ENCODE measurements around the gene CAPZA2. TPM values are rescaled to one million over a fixed set of nuclear protein-coding genes. Genes with fewer than 3 reads are reported as not detected.
"Not testable (repeated sequence)": the region's sequence is repeated elsewhere in the genome, so short reads cannot be mapped to it uniquely, and the experiment has no call there.

The CAPZA2 gene
- total RNA-seq, 1 donor from 2014 or later = 195 TPM

DNA sequence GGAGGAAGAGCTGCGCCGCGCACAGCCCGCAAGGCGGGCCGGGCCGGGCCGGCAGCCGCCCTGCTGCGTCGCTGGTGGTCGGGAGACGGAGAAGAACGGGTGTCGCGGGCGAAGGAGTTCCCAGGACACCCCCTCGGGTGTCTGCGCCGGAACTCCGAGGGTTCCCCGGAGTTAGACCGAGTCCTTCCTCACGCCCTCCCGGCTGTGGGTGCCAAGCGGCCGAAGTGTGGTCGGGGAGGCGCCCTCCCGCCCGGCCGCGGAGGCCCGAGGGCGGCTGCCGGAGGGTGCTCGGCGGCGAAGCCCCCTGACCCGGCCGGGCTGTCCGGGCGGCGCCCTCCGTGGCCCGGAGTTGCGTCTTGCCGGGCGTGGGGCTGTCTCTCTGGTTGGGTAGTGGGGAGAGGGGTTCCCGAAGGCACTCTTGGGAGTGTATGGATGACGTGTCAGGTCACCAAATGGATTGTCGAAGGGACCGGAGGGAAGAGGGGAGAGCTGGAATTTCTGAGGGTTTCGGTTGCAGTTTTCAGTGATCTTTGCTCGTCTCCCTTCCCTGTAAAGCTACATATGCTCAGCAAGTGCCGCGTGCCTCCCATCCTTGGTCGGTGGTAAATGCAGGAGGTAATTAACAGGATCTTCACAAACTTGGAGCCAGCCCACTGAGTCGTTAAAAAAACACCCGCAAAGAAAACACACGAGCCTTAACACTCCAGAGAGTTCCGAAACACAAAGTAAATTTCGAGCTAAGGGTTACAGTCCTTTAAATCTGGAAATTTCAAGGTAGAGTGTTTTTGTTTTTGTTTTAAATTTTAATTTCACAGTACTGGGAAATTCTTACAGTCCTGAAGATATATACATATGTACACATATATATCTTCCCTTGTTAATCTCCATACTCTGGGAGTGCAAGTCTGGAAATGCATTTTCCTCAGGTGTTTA, 91.8 kb downstream of the CAPZA2 start:
- peaks cover 30% of the 10 kb centered on the region for H3K4me1 Mint-ChIP-seq (ENCODE audit: unreplicated experiment)
- DNase-seq (ENCODE audit: low spot score) = peak; percentile 56
- peak overlapping the region; percentile 99 for H3K4me3 Mint-ChIP-seq (ENCODE audit: unreplicated experiment)
- peaks cover 12% of the 10 kb centered on the region for H3K27me3 Mint-ChIP-seq (ENCODE audit: unreplicated experiment)
- no peaks in the 10 kb centered on the region for H3K9me3 Mint-ChIP-seq (ENCODE audit: unreplicated experiment)
- peaks cover 10% of the 10 kb centered on the region for H3K36me3 Mint-ChIP-seq (ENCODE audit: low read depth, unreplicated experiment)
- TF ChIP-seq, protein P1, sequence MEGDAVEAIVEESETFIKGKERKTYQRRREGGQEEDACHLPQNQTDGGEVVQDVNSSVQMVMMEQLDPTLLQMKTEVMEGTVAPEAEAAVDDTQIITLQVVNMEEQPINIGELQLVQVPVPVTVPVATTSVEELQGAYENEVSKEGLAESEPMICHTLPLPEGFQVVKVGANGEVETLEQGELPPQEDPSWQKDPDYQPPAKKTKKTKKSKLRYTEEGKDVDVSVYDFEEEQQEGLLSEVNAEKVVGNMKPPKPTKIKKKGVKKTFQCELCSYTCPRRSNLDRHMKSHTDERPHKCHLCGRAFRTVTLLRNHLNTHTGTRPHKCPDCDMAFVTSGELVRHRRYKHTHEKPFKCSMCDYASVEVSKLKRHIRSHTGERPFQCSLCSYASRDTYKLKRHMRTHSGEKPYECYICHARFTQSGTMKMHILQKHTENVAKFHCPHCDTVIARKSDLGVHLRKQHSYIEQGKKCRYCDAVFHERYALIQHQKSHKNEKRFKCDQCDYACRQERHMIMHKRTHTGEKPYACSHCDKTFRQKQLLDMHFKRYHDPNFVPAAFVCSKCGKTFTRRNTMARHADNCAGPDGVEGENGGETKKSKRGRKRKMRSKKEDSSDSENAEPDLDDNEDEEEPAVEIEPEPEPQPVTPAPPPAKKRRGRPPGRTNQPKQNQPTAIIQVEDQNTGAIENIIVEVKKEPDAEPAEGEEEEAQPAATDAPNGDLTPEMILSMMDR (IDR thresholded peaks at IDR 0.05; ENCODE audit: unreplicated experiment) = no peak
- peak overlapping the region; percentile 99 for H3K27ac Mint-ChIP-seq (ENCODE audit: unreplicated experiment)

DNA sequence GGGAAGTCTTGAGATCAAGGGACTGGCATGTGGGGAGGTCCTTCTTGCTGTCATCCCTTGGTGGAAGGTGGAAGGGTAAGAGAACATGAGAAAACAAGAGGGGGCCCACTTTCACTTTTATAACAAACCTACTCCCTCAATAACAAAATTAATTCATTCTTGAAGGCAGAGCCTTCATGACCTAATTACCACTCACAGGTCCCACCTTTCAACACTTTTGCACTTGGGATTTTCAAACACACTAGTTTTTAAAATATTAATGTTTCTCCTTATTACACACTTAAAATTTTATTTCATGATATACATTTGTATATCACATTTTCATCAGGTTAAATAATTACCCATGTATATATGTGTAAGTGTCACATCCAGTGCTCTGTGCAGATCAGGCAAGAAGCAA, 93.0 kb downstream of the CAPZA2 start:
- peak overlapping the region; percentile 99 for H3K27ac Mint-ChIP-seq (ENCODE audit: unreplicated experiment)
- H3K4me1 Mint-ChIP-seq (ENCODE audit: unreplicated experiment) = peaks cover 30% of the 10 kb centered on the region
- H3K9me3 Mint-ChIP-seq (ENCODE audit: unreplicated experiment) = no peaks in the 10 kb centered on the region
- peak overlapping the region; percentile 99 for H3K4me3 Mint-ChIP-seq (ENCODE audit: unreplicated experiment)
- peaks cover 9% of the 10 kb centered on the region for H3K36me3 Mint-ChIP-seq (ENCODE audit: low read depth, unreplicated experiment)
- DNase-seq (ENCODE audit: low spot score) = no peak
- TF ChIP-seq, protein P1 (IDR thresholded peaks at IDR 0.05; ENCODE audit: unreplicated experiment) = no peak
- peaks cover 12% of the 10 kb centered on the region for H3K27me3 Mint-ChIP-seq (ENCODE audit: unreplicated experiment)

DNA sequence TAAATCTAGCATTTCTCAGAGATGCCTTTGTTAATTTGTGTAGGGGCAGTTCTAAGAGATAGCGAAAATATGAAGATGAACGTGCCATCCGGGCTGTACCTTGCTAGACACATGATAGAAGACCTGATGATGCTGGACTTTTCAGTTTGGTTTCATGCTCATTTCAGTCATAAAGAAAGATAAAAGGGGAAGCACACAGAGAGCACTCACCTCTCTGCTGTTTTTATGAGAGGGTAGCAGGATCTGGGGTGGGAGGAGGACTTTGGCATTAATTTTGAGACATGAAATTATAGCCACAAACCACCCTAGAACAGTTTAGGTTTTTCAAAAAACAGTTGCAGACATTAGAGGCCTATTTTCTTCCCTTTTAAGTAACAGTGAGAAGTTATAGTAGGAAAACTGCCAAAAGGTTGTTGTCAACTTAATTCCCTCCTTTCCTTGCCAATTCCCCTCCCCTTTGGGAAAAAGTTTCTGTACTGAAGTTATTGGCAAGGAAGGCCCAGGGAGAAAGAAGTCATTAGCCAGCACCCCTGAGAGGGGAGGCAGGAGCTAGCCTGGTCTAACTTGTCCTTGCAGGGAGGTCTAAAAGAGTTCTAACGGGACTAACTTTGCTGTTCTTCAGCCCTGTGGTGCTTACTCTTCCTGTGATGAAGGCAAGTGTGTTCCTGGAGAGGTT, 93.6 kb downstream of the CAPZA2 start:
- no peak for DNase-seq (ENCODE audit: low spot score)
- H3K27me3 Mint-ChIP-seq (ENCODE audit: unreplicated experiment) = peaks cover 10% of the 10 kb centered on the region
- peak overlapping the region; percentile 99 for H3K4me3 Mint-ChIP-seq (ENCODE audit: unreplicated experiment)
- H3K9me3 Mint-ChIP-seq (ENCODE audit: unreplicated experiment) = no peaks in the 10 kb centered on the region
- peaks cover 4% of the 10 kb centered on the region for H3K36me3 Mint-ChIP-seq (ENCODE audit: low read depth, unreplicated experiment)
- TF ChIP-seq, protein P1 (IDR thresholded peaks at IDR 0.05; ENCODE audit: unreplicated experiment) = no peak
- peak overlapping the region; percentile 26 for H3K27ac Mint-ChIP-seq (ENCODE audit: unreplicated experiment)
- peaks cover 30% of the 10 kb centered on the region for H3K4me1 Mint-ChIP-seq (ENCODE audit: unreplicated experiment)

DNA sequence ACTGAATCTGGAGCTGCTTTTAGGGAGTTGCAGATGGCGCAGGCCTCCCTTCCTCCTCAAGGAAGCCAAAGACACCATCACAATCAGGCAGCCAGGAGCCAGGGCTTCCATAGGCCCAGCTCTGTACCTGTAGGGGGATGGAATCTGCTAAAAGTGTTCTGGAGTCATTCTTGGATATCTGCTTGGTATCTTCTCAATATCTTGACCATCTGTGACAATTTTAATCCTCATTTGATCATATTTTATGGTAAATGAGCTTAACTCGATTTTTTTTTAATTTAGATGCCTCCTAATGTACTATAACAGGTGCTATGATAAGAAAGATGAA, 94.1 kb downstream of the CAPZA2 start:
- TF ChIP-seq, protein P1 (IDR thresholded peaks at IDR 0.05; ENCODE audit: unreplicated experiment) = no peak
- H3K27me3 Mint-ChIP-seq (ENCODE audit: unreplicated experiment) = peaks cover 8% of the 10 kb centered on the region
- no peak overlapping the region for H3K27ac Mint-ChIP-seq (ENCODE audit: unreplicated experiment)
- H3K36me3 Mint-ChIP-seq (ENCODE audit: low read depth, unreplicated experiment) = peaks cover 2% of the 10 kb centered on the region
- DNase-seq (ENCODE audit: low spot score) = no peak
- peaks cover 30% of the 10 kb centered on the region for H3K4me1 Mint-ChIP-seq (ENCODE audit: unreplicated experiment)
- no peak overlapping the region for H3K4me3 Mint-ChIP-seq (ENCODE audit: unreplicated experiment)
- H3K9me3 Mint-ChIP-seq (ENCODE audit: unreplicated experiment) = no peaks in the 10 kb centered on the region

DNA sequence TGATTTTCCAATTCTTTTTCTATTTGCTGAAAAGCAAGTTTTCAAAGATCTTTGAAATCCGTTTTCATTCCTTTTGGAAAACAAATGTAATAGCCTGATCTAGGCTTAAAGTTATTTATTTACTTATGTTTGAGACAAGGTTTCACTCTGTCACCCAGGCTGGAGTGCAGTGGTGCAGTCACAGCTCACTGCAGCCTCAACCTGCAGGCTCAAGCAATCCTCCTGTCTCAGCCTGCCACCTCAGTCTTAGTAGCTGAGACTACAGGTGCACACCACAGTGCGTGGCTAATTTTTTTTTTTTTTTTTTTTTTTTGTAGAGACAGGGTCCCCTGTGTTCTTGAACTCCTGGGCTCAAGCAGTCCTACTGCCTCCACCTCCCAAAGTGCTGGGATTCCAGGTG, 95.5 kb downstream of the CAPZA2 start:
- no peaks in the 10 kb centered on the region for H3K9me3 Mint-ChIP-seq (ENCODE audit: unreplicated experiment)
- H3K36me3 Mint-ChIP-seq (ENCODE audit: low read depth, unreplicated experiment) = peaks cover 4% of the 10 kb centered on the region
- no peak for DNase-seq (ENCODE audit: low spot score)
- H3K4me1 Mint-ChIP-seq (ENCODE audit: unreplicated experiment) = peaks cover 26% of the 10 kb centered on the region
- no peak overlapping the region for H3K27ac Mint-ChIP-seq (ENCODE audit: unreplicated experiment)
- no peak overlapping the region for H3K4me3 Mint-ChIP-seq (ENCODE audit: unreplicated experiment)
- peaks cover 11% of the 10 kb centered on the region for H3K27me3 Mint-ChIP-seq (ENCODE audit: unreplicated experiment)
- TF ChIP-seq, protein P1 (IDR thresholded peaks at IDR 0.05; ENCODE audit: unreplicated experiment) = no peak

DNA sequence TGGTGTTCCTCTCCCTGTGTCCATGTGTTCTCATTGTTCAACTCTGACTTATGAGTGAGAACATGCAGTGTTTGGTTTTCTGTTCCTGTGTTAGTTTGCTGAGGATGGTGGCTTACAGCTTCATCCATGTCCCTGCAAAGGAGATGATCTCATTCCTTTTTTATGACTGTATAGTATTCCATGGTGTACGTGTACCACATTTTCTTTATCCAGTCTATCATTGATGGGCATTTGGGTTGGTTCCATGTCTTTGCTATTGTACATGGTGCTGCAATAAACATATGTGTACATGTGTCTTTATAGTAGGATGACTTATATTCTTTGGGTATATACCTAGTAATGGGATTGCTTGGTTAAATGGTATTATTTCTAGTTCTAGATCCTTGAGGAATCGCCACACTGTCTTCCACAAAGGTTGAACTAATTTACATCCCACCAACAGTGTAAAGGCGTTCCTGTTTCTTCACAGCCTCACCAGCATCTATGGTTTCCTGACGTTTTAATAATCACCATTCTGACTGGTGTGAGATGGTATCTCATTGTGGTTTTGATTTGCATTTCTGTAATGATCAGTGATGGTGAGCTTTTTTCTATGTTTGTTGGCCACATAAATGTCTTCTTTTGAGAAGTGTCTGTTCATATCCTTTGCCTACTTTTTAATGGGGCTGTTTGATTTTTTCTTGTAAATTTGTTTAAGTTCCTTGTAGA, 99.7 kb downstream of the CAPZA2 start:
- H3K36me3 Mint-ChIP-seq (ENCODE audit: low read depth, unreplicated experiment); DNase-seq (ENCODE audit: low spot score); H3K27ac Mint-ChIP-seq (ENCODE audit: unreplicated experiment); H3K4me1 Mint-ChIP-seq (ENCODE audit: unreplicated experiment); H3K27me3 Mint-ChIP-seq (ENCODE audit: unreplicated experiment); H3K4me3 Mint-ChIP-seq (ENCODE audit: unreplicated experiment); H3K9me3 Mint-ChIP-seq (ENCODE audit: unreplicated experiment): not testable (repeated sequence)
